ENCODE measurements around the gene NTRK2.

Gene NTRK2

DNA sequence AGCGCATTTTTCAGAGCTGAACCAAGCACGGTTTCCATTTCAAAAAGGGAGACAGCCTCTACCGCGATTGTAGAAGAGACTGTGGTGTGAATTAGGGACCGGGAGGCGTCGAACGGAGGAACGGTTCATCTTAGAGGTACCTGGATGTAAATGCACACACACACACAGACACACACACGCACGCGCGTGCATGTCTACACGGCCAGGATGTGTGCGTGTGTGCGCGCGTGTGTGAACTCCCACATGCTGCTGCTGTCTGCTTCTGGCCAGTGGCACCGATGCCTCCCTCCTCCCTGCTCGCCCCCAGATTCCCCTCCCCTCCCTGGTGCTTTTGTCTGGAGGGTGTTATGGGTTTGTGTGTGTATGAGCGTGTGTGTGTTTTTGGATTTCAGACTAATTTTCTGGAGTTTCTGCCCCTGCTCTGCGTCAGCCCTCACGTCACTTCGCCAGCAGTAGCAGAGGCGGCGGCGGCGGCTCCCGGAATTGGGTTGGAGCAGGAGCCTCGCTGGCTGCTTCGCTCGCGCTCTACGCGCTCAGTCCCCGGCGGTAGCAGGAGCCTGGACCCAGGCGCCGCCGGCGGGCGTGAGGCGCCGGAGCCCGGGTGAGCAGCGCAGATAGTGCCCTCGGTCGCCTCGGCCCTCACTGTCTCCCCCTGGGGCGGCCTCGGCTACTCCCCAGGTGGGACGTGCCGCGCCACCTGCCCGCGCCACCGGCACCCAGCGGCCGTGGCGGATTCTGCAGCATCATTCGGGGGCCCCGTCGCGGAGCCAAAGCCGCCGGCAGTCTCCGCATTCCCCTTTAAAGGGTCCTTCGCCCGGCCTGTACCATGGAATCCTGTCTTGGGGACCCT, at the start of gene NTRK2:
Gene NTRK2, plus strand, starts transcription at position 442 of the 850 bp plus-strand sequence. CDS start 1,020 bp downstream, outside the sequence.
- ATAC-seq (replicated peaks; ENCODE audit: extremely low read depth, poor library complexity, severe bottlenecking) (no peak), DNase-seq (ENCODE audit: low spot score in 2 of 2) (no peak)
- no peaks in the 10 kb centered on the region for H3K9me3 Mint-ChIP-seq
- H3K4me1 Mint-ChIP-seq, result no peaks in the 10 kb centered on the region
- peak within 1 kb of the TSS; percentile 7 for H3K4me3 Mint-ChIP-seq
- H3K27ac Mint-ChIP-seq (ENCODE audit: low read depth), result no peak within 1 kb of the TSS
- peaks cover 71% of the 10 kb centered on the region for H3K27me3 Mint-ChIP-seq
- no peaks in the 10 kb centered on the region for H3K36me3 Mint-ChIP-seq (ENCODE audit: insufficient read depth)

DNA sequence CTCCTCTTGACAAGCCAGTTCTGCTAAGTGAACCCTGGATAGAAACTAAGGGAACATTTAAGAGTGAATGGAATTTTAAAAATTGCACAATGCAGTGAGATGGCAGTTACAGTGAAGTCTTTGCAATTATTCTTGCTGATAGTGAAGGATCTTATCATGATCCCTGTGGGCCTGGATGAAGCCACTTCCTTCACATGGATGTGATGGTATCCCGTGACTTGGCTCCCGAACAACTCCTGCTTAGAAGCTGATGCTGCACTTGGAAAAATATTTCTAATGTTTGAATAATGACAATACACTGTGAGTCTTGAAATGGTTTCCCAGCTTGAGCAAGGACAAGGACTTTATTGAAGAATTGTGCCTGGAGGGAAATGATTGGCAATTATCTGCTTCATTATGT, 49.2 kb upstream of the NTRK2 start:
- H3K4me3 Mint-ChIP-seq, result no peak overlapping the region
- DNase-seq (ENCODE audit: low spot score in 2 of 2), result no peak

DNA sequence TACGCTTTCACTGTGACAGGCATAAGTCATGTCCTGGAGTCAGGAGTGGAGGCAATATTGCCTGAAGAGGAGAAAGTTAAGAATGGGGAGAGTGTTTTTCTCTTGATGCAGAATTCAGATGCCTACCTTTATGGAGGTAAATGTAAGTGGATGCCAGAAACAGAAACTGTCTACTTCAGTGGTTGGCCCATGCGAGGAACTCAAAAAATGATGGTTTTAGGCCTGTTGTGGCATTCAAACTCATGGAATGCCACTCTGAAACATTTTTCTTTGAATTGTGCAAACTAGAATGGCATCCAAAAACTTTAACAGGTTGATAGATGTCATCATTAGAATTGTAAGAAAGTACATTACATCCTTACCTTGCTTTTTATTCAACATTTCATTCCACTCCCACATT, 47.7 kb upstream of the NTRK2 start:
- Mint-ChIP-seq H3K27ac (ENCODE audit: low read depth) (no peak overlapping the region), H3K9me3 (no peaks in the 10 kb centered on the region), H3K27me3 (peaks cover 36% of the 10 kb centered on the region), H3K4me1 (no peaks in the 10 kb centered on the region), H3K4me3 (no peak overlapping the region), H3K36me3 (ENCODE audit: insufficient read depth) (no peaks in the 10 kb centered on the region)
- no peak for ATAC-seq (replicated peaks; ENCODE audit: extremely low read depth, poor library complexity, severe bottlenecking)
- no peak for DNase-seq (ENCODE audit: low spot score in 2 of 2)

More for the DNA sequence above, 49.2 kb upstream of the NTRK2 start:
- Mint-ChIP-seq H3K4me1 (no peaks in the 10 kb centered on the region), H3K9me3 (no peaks in the 10 kb centered on the region), H3K36me3 (ENCODE audit: insufficient read depth) (no peaks in the 10 kb centered on the region), H3K27ac (ENCODE audit: low read depth) (no peak overlapping the region), H3K27me3 (peaks cover 26% of the 10 kb centered on the region)
- ATAC-seq (replicated peaks; ENCODE audit: extremely low read depth, poor library complexity, severe bottlenecking), result no peak

DNA sequence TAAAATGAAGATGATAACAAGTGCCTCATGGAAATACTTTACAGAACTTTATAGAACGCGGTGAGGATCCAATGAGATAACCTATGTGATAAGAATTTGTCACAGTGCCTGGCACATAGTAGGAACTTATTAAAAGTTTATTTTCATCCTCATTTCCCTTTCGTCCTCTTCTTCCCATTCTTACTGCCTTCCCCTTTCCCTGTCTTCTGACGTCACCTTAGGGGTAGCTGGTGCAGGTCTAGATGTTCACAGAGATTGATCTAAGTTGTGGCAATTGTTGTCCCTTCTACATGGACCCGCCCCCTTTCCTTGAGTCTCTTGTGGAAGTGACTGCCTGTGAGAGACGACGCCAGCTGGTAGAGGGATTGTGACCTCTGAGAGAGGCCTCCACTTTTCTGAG, 46.5 kb upstream of the NTRK2 start:
- H3K9me3 Mint-ChIP-seq, result no peaks in the 10 kb centered on the region
- peaks cover 25% of the 10 kb centered on the region for H3K27me3 Mint-ChIP-seq
- H3K4me3 Mint-ChIP-seq, result no peak overlapping the region
- no peaks in the 10 kb centered on the region for H3K4me1 Mint-ChIP-seq
- H3K27ac Mint-ChIP-seq (ENCODE audit: low read depth), result no peak overlapping the region
- ATAC-seq (replicated peaks; ENCODE audit: extremely low read depth, poor library complexity, severe bottlenecking), result no peak
- no peak for DNase-seq (ENCODE audit: low spot score in 2 of 2)
- no peaks in the 10 kb centered on the region for H3K36me3 Mint-ChIP-seq (ENCODE audit: insufficient read depth)

DNA sequence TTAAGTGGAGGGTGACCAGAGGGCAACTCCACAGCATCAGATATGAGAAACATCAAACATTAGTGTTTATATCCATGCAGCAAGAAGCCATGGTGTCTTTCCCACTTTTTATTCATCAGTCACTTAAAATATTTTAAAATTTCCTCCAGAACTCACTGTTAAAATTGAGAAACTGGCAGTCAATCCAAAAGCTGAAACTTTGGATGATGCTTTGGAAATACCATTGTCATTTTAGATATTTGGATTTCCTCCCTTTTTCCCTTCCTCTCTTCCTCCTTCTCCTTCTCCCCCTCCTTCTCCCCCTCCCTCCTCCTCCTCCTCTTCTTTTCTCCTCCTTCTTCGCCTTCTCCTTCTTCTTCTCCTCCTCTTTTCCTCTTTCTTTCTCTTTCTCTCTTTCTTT, 33.1 kb upstream of the NTRK2 start:
- Mint-ChIP-seq H3K4me3 (no peak overlapping the region), H3K27ac (ENCODE audit: low read depth) (no peak overlapping the region), H3K27me3 (no peaks in the 10 kb centered on the region)

DNA sequence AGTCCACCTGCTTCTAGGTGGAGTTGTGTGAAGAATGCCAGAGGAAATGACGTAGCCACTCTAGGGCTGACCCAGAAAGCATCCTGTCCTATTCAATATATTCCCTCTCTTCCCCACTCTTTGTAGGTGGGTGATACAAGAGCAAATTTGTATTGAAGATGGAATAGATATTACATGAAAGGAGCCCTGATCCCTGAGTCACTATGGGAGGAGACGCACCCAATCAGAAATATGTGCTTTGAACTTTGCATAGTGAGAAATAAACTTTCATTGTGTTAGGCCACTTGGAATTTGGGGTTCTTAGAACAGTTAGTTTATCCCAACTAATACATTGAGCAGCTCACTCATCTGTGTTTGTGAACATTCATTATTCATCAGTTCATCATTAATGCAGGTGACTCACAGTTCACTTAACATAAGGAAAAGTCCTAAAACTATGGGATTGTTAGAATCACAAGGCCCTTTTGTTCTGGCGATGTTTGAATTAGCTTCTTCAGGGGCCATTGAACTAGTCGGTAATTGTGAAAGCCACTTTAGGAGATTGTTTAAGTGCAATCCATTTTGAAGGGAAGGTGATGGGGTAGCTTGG, 26.9 kb upstream of the NTRK2 start:
- ATAC-seq (replicated peaks; ENCODE audit: extremely low read depth, poor library complexity, severe bottlenecking), result no peak
- Mint-ChIP-seq H3K27me3 (no peaks in the 10 kb centered on the region), H3K27ac (ENCODE audit: low read depth) (no peak overlapping the region), H3K4me3 (no peak overlapping the region), H3K36me3 (ENCODE audit: insufficient read depth) (no peaks in the 10 kb centered on the region), H3K4me1 (no peaks in the 10 kb centered on the region), H3K9me3 (no peaks in the 10 kb centered on the region)
- DNase-seq (ENCODE audit: low spot score in 2 of 2), result no peak

More for the DNA sequence above, 33.1 kb upstream of the NTRK2 start:
- Mint-ChIP-seq H3K9me3 (peaks cover 5% of the 10 kb centered on the region), H3K36me3 (ENCODE audit: insufficient read depth) (no peaks in the 10 kb centered on the region), H3K4me1 (no peaks in the 10 kb centered on the region)
- no peak for DNase-seq (ENCODE audit: low spot score in 2 of 2)
- ATAC-seq (replicated peaks; ENCODE audit: extremely low read depth, poor library complexity, severe bottlenecking), result no peak

DNA sequence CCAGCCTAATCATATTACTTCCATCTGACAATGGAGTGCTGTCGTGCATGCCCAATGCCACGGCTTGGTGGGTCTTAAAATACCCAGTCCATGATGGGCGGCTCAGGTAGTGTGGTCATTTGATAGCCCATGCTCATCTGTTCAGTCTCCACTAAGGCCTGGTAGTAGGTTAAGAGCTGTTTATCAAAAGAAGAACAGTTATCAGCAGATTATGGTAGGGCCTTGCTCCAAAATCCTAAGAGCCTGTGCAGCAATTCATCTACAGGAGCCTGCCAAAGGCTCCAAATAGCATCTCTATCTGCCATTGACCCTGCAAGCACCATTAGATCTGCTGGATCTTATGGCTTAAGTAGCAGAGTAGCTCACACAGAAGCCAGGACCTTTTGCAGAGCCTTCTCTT, 21.8 kb upstream of the NTRK2 start:
- Mint-ChIP-seq H3K4me3 (no peak overlapping the region), H3K27me3 (peaks cover 11% of the 10 kb centered on the region), H3K27ac (ENCODE audit: low read depth) (no peak overlapping the region), H3K36me3 (ENCODE audit: insufficient read depth) (no peaks in the 10 kb centered on the region), H3K9me3 (no peaks in the 10 kb centered on the region), H3K4me1 (no peaks in the 10 kb centered on the region)
- ATAC-seq (replicated peaks; ENCODE audit: extremely low read depth, poor library complexity, severe bottlenecking) (no peak), DNase-seq (ENCODE audit: low spot score in 2 of 2) (no peak)

DNA sequence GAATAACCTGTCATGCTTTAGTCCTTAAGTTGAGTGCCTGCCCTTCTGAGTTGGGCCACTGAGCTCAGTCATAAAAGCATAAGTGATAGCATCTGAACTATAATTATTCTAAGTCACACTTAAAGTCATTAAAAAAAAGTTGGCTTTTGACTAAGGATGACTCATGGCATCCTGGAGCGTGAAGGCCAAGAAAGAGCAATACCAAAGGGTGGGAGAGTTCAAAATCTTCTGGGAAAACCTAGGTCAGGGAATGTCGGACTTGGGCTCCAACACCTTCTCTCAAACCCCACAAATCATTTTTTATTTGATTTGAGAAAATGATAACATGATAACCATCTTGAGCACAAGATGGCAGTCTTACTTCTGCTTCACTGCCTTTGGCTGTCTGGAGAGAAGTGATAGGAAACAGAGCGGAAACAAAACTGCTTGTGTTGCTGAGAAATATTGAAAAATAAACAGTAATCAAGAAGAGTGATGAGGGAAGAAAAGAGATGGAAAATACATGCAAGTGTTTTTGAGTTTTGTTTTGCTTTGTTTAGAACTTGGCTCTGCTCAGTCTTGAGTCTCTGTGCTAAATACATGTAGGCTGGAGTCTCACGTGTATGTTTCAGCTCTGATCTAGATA, 16.9 kb upstream of the NTRK2 start:
- DNase-seq (ENCODE audit: low spot score in 2 of 2), result no peak
- Mint-ChIP-seq H3K9me3 (no peaks in the 10 kb centered on the region), H3K27me3 (peaks cover 34% of the 10 kb centered on the region), H3K36me3 (ENCODE audit: insufficient read depth) (no peaks in the 10 kb centered on the region), H3K4me1 (no peaks in the 10 kb centered on the region), H3K27ac (ENCODE audit: low read depth) (no peak overlapping the region), H3K4me3 (no peak overlapping the region)
- no peak for ATAC-seq (replicated peaks; ENCODE audit: extremely low read depth, poor library complexity, severe bottlenecking)

DNA sequence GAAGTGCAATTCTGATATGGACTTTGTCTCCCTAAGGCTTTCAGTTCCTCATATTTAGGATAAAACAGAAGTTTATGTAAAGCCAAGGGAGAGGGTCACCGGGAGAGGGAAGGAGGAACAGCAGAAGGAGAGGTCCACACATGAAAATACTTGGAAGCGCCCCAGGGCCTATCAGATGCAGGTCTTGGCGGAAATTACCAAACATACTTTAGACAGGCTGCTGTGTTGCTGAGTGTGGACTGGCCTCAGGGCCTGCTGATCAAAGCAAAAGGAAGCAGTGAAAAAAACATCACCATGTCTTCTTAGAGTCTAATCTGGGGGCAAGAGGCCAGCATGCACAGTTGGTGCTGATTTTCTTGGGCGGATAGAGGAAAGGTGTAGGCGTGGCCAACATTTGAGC, 14.1 kb upstream of the NTRK2 start:
- H3K4me1 Mint-ChIP-seq, result no peaks in the 10 kb centered on the region
- H3K27ac Mint-ChIP-seq (ENCODE audit: low read depth), result no peak overlapping the region
- no peak for DNase-seq (ENCODE audit: low spot score in 2 of 2)
- no peak for ATAC-seq (replicated peaks; ENCODE audit: extremely low read depth, poor library complexity, severe bottlenecking)
- H3K4me3 Mint-ChIP-seq, result no peak overlapping the region
- H3K27me3 Mint-ChIP-seq, result peaks cover 34% of the 10 kb centered on the region
- no peaks in the 10 kb centered on the region for H3K9me3 Mint-ChIP-seq
- H3K36me3 Mint-ChIP-seq (ENCODE audit: insufficient read depth), result no peaks in the 10 kb centered on the region

DNA sequence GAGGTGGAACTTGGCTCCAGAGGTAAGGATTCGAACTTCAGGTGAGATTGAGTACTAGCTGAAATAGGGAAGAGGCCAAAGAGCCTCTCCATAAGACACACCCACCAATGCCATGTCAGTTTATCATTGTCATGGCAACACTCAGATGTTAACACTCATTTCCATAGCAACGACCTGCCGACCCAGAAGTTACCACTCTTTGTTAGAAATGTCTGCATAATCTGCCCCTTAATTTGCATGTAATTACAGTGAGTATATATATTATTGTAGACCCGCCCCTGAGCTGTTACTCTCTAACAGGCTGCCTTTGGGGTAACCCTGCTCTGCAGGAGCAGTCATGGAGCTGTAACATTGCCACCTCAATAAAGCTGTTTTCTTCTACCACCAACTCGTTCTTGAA, 10.2 kb upstream of the NTRK2 start:
- ATAC-seq (replicated peaks; ENCODE audit: extremely low read depth, poor library complexity, severe bottlenecking), result no peak
- Mint-ChIP-seq H3K27me3 (peaks cover 21% of the 10 kb centered on the region), H3K4me3 (no peak overlapping the region), H3K9me3 (no peaks in the 10 kb centered on the region), H3K27ac (ENCODE audit: low read depth) (no peak overlapping the region), H3K36me3 (ENCODE audit: insufficient read depth) (no peaks in the 10 kb centered on the region), H3K4me1 (no peaks in the 10 kb centered on the region)
- no peak for DNase-seq (ENCODE audit: low spot score in 2 of 2)

DNA sequence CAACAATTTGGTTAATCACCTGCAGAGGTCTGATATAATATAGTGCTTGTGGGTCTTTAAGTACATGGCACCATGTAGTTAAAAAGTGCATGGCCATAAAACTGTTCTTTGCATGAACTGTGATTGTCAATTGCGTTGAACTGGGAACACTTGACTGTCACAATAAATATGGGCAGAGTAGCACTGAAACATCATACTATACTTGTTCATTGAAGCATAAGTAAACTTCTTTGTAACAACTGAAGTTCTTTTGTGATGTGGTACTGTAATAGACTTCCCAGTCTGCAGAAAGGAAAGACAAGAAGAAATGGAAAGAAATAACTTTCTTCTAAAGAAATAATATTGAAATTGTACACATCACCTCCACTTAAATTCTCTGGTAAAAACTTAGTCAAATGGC, 9.8 kb upstream of the NTRK2 start:
- Mint-ChIP-seq H3K36me3 (ENCODE audit: insufficient read depth) (no peaks in the 10 kb centered on the region), H3K9me3 (no peaks in the 10 kb centered on the region), H3K4me1 (no peaks in the 10 kb centered on the region), H3K27me3 (peaks cover 21% of the 10 kb centered on the region), H3K27ac (ENCODE audit: low read depth) (no peak overlapping the region), H3K4me3 (no peak overlapping the region)
- ATAC-seq (replicated peaks; ENCODE audit: extremely low read depth, poor library complexity, severe bottlenecking) (no peak), DNase-seq (ENCODE audit: low spot score in 2 of 2) (no peak)

DNA sequence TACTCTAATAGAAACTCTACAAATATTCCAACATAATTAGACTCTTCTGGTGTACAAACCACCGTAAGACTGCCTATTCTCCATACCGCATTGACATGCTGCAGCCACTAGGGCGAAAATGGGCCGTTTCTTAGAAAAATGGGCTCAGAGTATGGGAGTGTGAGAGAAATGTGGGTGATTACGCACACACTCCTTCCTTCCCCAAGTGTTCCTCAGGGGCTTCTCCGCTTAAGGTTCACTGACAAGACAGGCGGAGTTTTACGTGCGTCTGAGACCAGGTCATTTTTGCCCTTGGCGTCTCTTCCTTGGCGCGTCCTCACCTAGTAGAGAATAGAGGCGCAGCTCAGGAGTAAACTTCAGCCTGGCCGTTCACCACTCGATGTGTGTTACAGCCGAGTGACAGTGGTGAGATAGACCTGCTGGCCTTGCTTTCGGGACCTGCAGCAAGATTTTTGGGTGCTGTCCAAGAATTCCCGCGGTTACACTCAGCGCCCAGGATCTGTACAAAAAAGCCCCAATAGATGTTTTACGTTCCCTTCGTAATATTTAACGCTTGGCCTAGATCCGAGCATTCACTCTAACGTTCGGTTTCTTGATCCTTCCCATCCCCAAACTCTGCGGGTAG, 1.8 kb upstream of the NTRK2 start:
- Mint-ChIP-seq H3K27ac (ENCODE audit: low read depth) (no peak overlapping the region), H3K4me1 (no peaks in the 10 kb centered on the region), H3K9me3 (no peaks in the 10 kb centered on the region), H3K36me3 (ENCODE audit: insufficient read depth) (no peaks in the 10 kb centered on the region), H3K4me3 (peak overlapping the region; percentile 3), H3K27me3 (peaks cover 68% of the 10 kb centered on the region)
- ATAC-seq (replicated peaks; ENCODE audit: extremely low read depth, poor library complexity, severe bottlenecking) (no peak), DNase-seq (ENCODE audit: low spot score in 2 of 2) (no peak)

All from central memory CD8-positive, alpha-beta T cell (primary cell).